Parathyroid adenoma (tissue), 2 donors: ENCODE data around the gene CDK1.

Experiments
- H2AFZ ChIP-seq: fragments of 300-600 bp; sonication (generic); one replicate; pipeline ENCODE4 v1.7.0; 2017; ENCODE audit warnings: antibody characterized with exemption, mild to moderate bottlenecking
- H3K27ac ChIP-seq: fragments of 300-600 bp; sonication (generic); one replicate; pipeline ENCODE4 v1.7.0; 2017
- H3K27me3 ChIP-seq: fragments of 300-600 bp; sonication (generic); one replicate; pipeline ENCODE4 v1.7.0; 2017; ENCODE audit warnings: low read length; ENCODE audit not compliant: control insufficient read depth, insufficient read depth
- H3K36me3 ChIP-seq: fragments of 300-600 bp; sonication (generic); one replicate; pipeline ENCODE4 v1.7.0; 2017; ENCODE audit warnings: low read length; ENCODE audit not compliant: control insufficient read depth, insufficient read depth
- H3K4me1 ChIP-seq: fragments of 300-600 bp; sonication (generic); one replicate; pipeline ENCODE4 v1.7.0; 2017; ENCODE audit warnings: control low read depth
- H3K4me2 ChIP-seq: fragments of 300-600 bp; sonication (generic); one replicate; pipeline ENCODE4 v1.7.0; 2017; ENCODE audit warnings: low read length
- H3K4me3 ChIP-seq: fragments of 300-600 bp; sonication (generic); one replicate; pipeline ENCODE4 v1.7.0; 2017; ENCODE audit warnings: low read depth, low read length
- H3K79me2 ChIP-seq: fragments of 300-600 bp; sonication (generic); one replicate; pipeline ENCODE4 v1.7.0; 2017; ENCODE audit warnings: control low read depth
- H3K9ac ChIP-seq: fragments of 300-600 bp; sonication (generic); one replicate; pipeline ENCODE4 v1.7.0; 2017; ENCODE audit warnings: mild to moderate bottlenecking
- H3K9me3 ChIP-seq: fragments of 300-600 bp; sonication (generic); one replicate; pipeline ENCODE4 v1.7.0; 2017; ENCODE audit warnings: low read length; ENCODE audit not compliant: control insufficient read depth
- TF ChIP-seq, protein P1 (sequence below): fragments of 300-600 bp; sonication (generic); IDR thresholded peaks from one replicate; pipeline ENCODE4 v1.7.0; 2017; ENCODE audit warnings: antibody characterized with exemption, mild to moderate bottlenecking
- donor health status: primary hyperparathyroidism.

Gene CDK1

DNA sequence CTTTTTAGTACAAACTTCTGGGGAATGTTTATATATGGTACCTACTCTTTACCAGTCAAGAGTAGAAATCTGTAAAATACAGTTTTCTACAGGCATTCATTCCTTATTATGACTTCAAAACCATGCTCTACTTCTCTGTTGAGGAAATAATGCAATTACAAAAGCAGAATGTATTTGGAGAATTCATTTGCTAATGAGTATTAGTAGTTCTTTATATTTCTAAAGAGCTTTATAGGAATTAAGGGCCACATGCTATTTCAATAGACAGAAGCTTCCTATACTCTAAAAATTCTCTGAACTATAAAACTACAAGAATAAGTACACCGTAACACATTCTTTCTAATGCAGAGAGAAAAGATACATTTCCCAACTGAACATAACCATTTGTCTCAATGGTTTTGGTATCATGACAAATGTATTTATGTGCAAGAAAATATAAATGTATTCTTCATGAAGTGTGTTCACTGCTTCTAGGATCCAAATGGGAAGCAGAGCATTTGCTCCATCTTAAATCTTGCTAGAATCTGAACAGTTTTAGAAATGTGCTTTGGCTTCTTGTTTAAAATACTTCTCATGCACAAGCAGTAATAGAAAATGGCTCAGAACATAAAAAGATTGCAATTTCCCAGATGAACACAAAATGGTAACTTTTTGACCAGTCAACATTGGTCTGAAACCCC is 21.8 kb downstream of the CDK1 start:
- Histone ChIP-seq H3K4me2 (no peak overlapping the region), H3K9ac (no peak overlapping the region), H3K79me2 (no peaks in the 10 kb centered on the region), H3K27ac (no peak overlapping the region), H3K4me3 (no peak overlapping the region), H3K27me3 (no peaks in the 10 kb centered on the region), H2AFZ (no peak overlapping the region), H3K4me1 (peaks cover 5% of the 10 kb centered on the region), H3K36me3 (no peaks in the 10 kb centered on the region), H3K9me3 (no peaks in the 10 kb centered on the region)
- TF ChIP-seq, protein P1, sequence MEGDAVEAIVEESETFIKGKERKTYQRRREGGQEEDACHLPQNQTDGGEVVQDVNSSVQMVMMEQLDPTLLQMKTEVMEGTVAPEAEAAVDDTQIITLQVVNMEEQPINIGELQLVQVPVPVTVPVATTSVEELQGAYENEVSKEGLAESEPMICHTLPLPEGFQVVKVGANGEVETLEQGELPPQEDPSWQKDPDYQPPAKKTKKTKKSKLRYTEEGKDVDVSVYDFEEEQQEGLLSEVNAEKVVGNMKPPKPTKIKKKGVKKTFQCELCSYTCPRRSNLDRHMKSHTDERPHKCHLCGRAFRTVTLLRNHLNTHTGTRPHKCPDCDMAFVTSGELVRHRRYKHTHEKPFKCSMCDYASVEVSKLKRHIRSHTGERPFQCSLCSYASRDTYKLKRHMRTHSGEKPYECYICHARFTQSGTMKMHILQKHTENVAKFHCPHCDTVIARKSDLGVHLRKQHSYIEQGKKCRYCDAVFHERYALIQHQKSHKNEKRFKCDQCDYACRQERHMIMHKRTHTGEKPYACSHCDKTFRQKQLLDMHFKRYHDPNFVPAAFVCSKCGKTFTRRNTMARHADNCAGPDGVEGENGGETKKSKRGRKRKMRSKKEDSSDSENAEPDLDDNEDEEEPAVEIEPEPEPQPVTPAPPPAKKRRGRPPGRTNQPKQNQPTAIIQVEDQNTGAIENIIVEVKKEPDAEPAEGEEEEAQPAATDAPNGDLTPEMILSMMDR = no peak

DNA sequence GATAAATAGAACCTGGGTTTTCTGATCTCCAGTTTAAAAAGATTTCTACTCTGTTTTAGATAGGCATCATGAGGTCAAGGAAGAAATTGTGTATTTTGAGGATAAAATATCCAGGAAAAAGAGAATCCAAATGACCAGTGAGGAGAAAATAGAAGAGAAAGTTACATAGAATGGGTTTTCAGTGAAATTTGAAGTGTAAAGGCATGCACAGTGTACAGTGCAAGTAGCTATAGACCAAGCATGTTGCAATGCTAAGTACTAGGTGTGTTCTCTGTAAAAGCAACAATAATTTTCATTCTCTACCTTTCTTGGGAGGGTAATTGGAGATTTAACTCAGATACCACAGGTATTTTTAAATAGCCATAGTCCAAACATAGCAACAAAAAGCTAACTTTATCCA is 22.6 kb downstream of the CDK1 start:
- Histone ChIP-seq H2AFZ (no peak overlapping the region), H3K4me1 (peaks cover 5% of the 10 kb centered on the region), H3K79me2 (no peaks in the 10 kb centered on the region), H3K4me2 (peak overlapping the region; percentile 56), H3K36me3 (no peaks in the 10 kb centered on the region), H3K4me3 (peak overlapping the region; percentile 15), H3K27me3 (no peaks in the 10 kb centered on the region), H3K27ac (peak overlapping the region; percentile 17), H3K9ac (no peak overlapping the region), H3K9me3 (no peaks in the 10 kb centered on the region)
- TF ChIP-seq, protein P1 = no peak

DNA sequence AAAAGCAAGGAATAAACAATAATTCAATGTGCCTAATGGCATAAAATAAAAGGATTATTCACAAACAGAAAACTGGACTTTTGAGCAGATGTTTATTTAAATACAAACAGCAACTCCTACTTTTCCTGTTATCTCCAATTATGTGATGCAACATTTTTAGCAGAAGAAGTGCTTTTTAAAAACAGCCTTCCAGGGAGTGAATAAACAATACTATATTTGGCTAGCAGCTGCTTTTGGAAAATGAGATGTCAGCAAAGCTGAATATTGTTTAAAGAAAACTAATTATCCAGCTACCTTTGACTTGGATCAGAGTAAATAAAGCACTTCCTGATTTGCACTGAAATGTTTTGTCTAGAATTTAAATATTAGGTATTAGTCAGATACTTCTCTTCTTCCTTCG is 23.2 kb downstream of the CDK1 start:
- Histone ChIP-seq H3K79me2 (no peaks in the 10 kb centered on the region), H3K4me1 (peaks cover 5% of the 10 kb centered on the region), H2AFZ (no peak overlapping the region), H3K4me3 (peak overlapping the region; percentile 15), H3K36me3 (no peaks in the 10 kb centered on the region), H3K9ac (no peak overlapping the region), H3K27ac (peak overlapping the region; percentile 17), H3K27me3 (no peaks in the 10 kb centered on the region), H3K4me2 (peak overlapping the region; percentile 56), H3K9me3 (no peaks in the 10 kb centered on the region)
- TF ChIP-seq, protein P1 = no peak

DNA sequence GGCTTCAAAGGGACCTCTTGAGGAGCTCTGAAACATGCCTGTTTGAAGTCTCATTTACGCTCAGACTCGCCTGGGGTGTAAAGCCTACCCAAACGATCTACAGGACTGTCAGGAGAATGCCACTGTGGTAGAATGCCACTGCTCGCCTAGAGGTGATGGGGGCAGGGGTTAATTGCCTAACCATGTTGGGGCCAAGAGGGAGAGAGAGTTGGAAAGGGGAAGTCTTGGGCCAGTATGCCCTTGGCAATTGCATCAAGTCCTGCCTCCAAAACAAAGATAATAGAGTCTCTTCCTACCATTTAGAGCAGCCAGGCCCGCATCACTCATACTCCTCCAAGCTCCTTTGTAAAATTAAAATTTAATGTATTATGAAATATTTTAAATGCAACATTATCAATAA is 25.2 kb downstream of the CDK1 start:
- H2AFZ ChIP-seq = no peak overlapping the region
- no peaks in the 10 kb centered on the region for H3K9me3 ChIP-seq
- no peaks in the 10 kb centered on the region for H3K27me3 ChIP-seq
- H3K4me3 ChIP-seq = no peak overlapping the region
- no peak overlapping the region for H3K9ac ChIP-seq
- no peaks in the 10 kb centered on the region for H3K79me2 ChIP-seq
- peaks cover 5% of the 10 kb centered on the region for H3K4me1 ChIP-seq
- no peak overlapping the region for H3K4me2 ChIP-seq
- TF ChIP-seq, protein P1 = no peak
- H3K27ac ChIP-seq = no peak overlapping the region
- no peaks in the 10 kb centered on the region for H3K36me3 ChIP-seq

DNA sequence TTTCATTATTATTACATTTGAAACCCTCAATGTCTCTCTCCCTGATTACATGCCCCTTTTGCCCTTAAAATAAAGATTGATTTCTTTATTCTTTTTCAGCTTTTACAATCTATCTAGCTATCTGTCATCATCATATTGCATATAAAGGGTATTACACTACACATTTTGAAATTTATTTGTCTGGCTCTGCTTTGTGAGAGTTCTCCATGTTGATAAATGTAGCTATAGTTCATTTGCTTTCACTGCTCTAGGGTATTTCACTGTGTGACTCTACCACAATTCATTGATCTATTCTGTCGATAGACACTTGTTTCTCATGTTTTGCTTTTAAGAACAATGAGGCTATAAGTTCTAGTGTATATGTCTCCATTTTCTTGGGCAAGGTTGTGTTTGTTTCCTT is 25.6 kb downstream of the CDK1 start:
- H3K4me3 ChIP-seq = no peak overlapping the region
- no peak overlapping the region for H3K9ac ChIP-seq
- H3K9me3 ChIP-seq = no peaks in the 10 kb centered on the region
- H3K27me3 ChIP-seq = no peaks in the 10 kb centered on the region
- H3K36me3 ChIP-seq = no peaks in the 10 kb centered on the region
- H3K4me1 ChIP-seq = peaks cover 5% of the 10 kb centered on the region
- TF ChIP-seq, protein P1 = no peak
- no peak overlapping the region for H3K4me2 ChIP-seq
- no peak overlapping the region for H3K27ac ChIP-seq
- peak overlapping the region; percentile 32 for H2AFZ ChIP-seq
- no peaks in the 10 kb centered on the region for H3K79me2 ChIP-seq
